SU-DHL-6 (cell line): ENCODE results near the gene CTPS1.

Experiments
- EZH2phosphoT487 ChIP-seq: fragments of 200-600 bp; sonication (generic), shearing (Covaris generic); conservative IDR thresholded peaks from 2 replicates; pipeline ENCODE4 v1.6.1; 2018; ENCODE audit warnings: mild to moderate bottlenecking, antibody characterized with exemption, low read length, moderate library complexity, mixed read lengths
- TF ChIP-seq, protein P1 (sequence below): fragments of 200-600 bp; sonication (generic); IDR thresholded peaks from one replicate; pipeline ENCODE4 v1.5.1; 2017; ENCODE audit warnings: antibody characterized with exemption, mild to moderate bottlenecking, low read length, moderate library complexity; ENCODE audit not compliant: insufficient read depth, poor library complexity, severe bottlenecking

GRCh38 chr1:40948741-40949443 is 30.6 kb upstream of the CTPS1 start:
- TF ChIP-seq, protein P1, sequence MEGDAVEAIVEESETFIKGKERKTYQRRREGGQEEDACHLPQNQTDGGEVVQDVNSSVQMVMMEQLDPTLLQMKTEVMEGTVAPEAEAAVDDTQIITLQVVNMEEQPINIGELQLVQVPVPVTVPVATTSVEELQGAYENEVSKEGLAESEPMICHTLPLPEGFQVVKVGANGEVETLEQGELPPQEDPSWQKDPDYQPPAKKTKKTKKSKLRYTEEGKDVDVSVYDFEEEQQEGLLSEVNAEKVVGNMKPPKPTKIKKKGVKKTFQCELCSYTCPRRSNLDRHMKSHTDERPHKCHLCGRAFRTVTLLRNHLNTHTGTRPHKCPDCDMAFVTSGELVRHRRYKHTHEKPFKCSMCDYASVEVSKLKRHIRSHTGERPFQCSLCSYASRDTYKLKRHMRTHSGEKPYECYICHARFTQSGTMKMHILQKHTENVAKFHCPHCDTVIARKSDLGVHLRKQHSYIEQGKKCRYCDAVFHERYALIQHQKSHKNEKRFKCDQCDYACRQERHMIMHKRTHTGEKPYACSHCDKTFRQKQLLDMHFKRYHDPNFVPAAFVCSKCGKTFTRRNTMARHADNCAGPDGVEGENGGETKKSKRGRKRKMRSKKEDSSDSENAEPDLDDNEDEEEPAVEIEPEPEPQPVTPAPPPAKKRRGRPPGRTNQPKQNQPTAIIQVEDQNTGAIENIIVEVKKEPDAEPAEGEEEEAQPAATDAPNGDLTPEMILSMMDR, result peak; percentile 63
- TF ChIP-seq EZH2phosphoT487, result no peak
